HepG2 (cell line): Measurements from ENCODE around the gene KRTAP10-11. TPM values are rescaled to one million over a fixed set of nuclear protein-coding genes. Genes with fewer than 3 reads are reported as not detected.

Experiments
- ATAC-seq: fragments of 200-7000 bp; cut with Tn5 transposase; 3 replicates; pipeline ENCODE4 v1.9.1; 2020; ENCODE audit warnings: mild to moderate bottlenecking, moderate library complexity
- BruUV-seq: library from RNA; stranded (reverse); fragments of 400-500 nt; replicated peaks from 2 replicates; lab custom pipeline; 2021; lab: Mats Ljungman, UMichigan
- CTCF ChIA-PET: fragments of 300-600 bp; formaldehyde crosslinking; extraction: SDS; loops from one replicate; lab custom pipeline; 2021; ENCODE audit warnings: low total read pairs, inconsistent platforms, low intra/inter-chr PET ratio; lab: Yijun Ruan, JAX
- POLR2A ChIA-PET: fragments of 350-600 bp; sonication (Branson Sonifier 250); formaldehyde crosslinking; loops from one replicate; lab custom pipeline; 2020; ENCODE audit warnings: antibody characterized with exemption, inconsistent platforms; lab: Yijun Ruan, JAX
- DNase-seq: peaks from one replicate; pipeline ENCODE4 v3.0.0-alpha.2; 2015; ENCODE audit warnings: low spot score
- FAIRE-seq: peaks from 3 replicates; lab custom pipeline; 2011; peaks lifted over from hg19 to GRCh38; lab: Jason Lieb, UNC
- H2AFZ ChIP-seq: one replicate; pipeline ENCODE4 v1.6.1; 2011; ENCODE audit warnings: low read length, inconsistent platforms
- H3K27ac ChIP-seq: fragments of 300-600 bp; 3 replicates; pipeline ENCODE4 v1.8.0; 2011; ENCODE audit warnings: mixed run types, mild to moderate bottlenecking, mixed read lengths, low read length, inconsistent platforms; ENCODE audit not compliant: insufficient read depth; ENCODE audit errors: extremely low read length
- H3K27me3 ChIP-seq, 2 experiments: fragments of 200-600 bp in 1 of 2; 2 replicates in 1 of 2; 3 replicates in 1 of 2; pipeline versions ENCODE4 v1.6.0 to v1.8.0; 2011; ENCODE audit warnings: low read length in 2 of 2, mild to moderate bottlenecking in 2 of 2, moderate library complexity in 2 of 2, inconsistent platforms in 1 of 2; ENCODE audit not compliant: insufficient read depth in 2 of 2, control insufficient read depth in 1 of 2
- H3K36me3 ChIP-seq, 2 experiments: fragments of 200-600 bp in 1 of 2; replicated peaks in 1 of 2; 2 replicates in 1 of 2; 3 replicates in 1 of 2; pipeline versions ENCODE4 v1.5.1 to v1.8.0; 2011; ENCODE audit warnings: low read length in 2 of 2, inconsistent platforms in 1 of 2; ENCODE audit not compliant: insufficient read depth in 2 of 2, control insufficient read depth in 1 of 2
- H3K4me1 ChIP-seq: 2 replicates; pipeline ENCODE4 v1.5.1; 2012; ENCODE audit warnings: low read length, inconsistent platforms; ENCODE audit not compliant: insufficient read depth
- H3K4me2 ChIP-seq: 2 replicates; pipeline ENCODE4 v1.6.0; 2011; ENCODE audit warnings: low read depth, low read length, inconsistent platforms
- H3K4me3 ChIP-seq, 3 experiments: fragments of 200-600 bp in 1 of 3; sonication (generic), shearing (Covaris generic) in 1 of 3; replicated peaks in 1 of 3; 2 replicates each; pipeline ENCODE4 v1.5.1; 2011 to 2016; ENCODE audit warnings: low read length in 3 of 3, inconsistent platforms in 2 of 3, low read depth in 2 of 3, mild to moderate bottlenecking in 2 of 3, control low read depth in 1 of 3, mixed read lengths in 1 of 3; ENCODE audit not compliant: insufficient read depth in 1 of 3
- H3K79me2 ChIP-seq: one replicate; pipeline ENCODE4 v1.6.1; 2011; ENCODE audit warnings: low read length, inconsistent platforms; ENCODE audit not compliant: insufficient read depth
- H3K9ac ChIP-seq: 2 replicates; pipeline ENCODE4 v1.6.0; 2011; ENCODE audit warnings: mild to moderate bottlenecking, low read depth, low read length, inconsistent platforms; ENCODE audit not compliant: insufficient read depth
- H3K9me3 ChIP-seq: 2 replicates; pipeline ENCODE4 v1.5.1; 2012; ENCODE audit warnings: mild to moderate bottlenecking, low read length
- H4K20me1 ChIP-seq: 2 replicates; pipeline ENCODE4 v1.6.0; 2011; ENCODE audit warnings: inconsistent platforms, mild to moderate bottlenecking, low read length, moderate library complexity; ENCODE audit not compliant: insufficient read depth
- DNMT1 ChIP-seq: sonication (generic); formaldehyde crosslinking; IDR thresholded peaks from 2 replicates; pipeline ENCODE4 v1.5.1; 2020; ENCODE audit warnings: mild to moderate bottlenecking, missing genetic modification reagents
- HBP1 ChIP-seq: IDR thresholded peaks from 2 replicates; pipeline ENCODE4 v1.6.1; 2016; ENCODE audit warnings: low read depth, control low read depth
- MLX ChIP-seq: IDR thresholded peaks from 2 replicates; pipeline ENCODE4 v1.6.1; 2016
- RAD21 ChIP-seq: fragments of 450-650 bp; formaldehyde crosslinking; IDR thresholded peaks from 2 replicates; pipeline ENCODE4 v1.5.0; 2020; ENCODE audit warnings: mild to moderate bottlenecking
- RFXANK ChIP-seq: IDR thresholded peaks from 2 replicates; pipeline ENCODE4 v1.6.1; 2016
- SP140L ChIP-seq: sonication (generic); formaldehyde crosslinking; IDR thresholded peaks from 2 replicates; pipeline ENCODE4 v1.4.0; 2020; ENCODE audit warnings: missing genetic modification reagents, borderline replicate concordance
- YY1 ChIP-seq: IDR thresholded peaks from 2 replicates; pipeline ENCODE4 v1.6.1; 2011; ENCODE audit warnings: low read length, low read depth, moderate library complexity, mild to moderate bottlenecking; ENCODE audit not compliant: insufficient read depth, insufficient replicate concordance
- ZBTB49 ChIP-seq: sonication (generic); formaldehyde crosslinking; IDR thresholded peaks from 2 replicates; pipeline ENCODE4 v1.4.0; 2020; ENCODE audit warnings: missing genetic modification reagents, borderline replicate concordance
- ZBTB7A ChIP-seq: sonication (generic); formaldehyde crosslinking; IDR thresholded peaks from 2 replicates; pipeline ENCODE4 v1.8.0; 2022; ENCODE audit warnings: mild to moderate bottlenecking, missing genetic modification reagents
- ZNF251 ChIP-seq: sonication (generic); formaldehyde crosslinking; IDR thresholded peaks from 2 replicates; pipeline ENCODE4 v1.9.0; 2021; ENCODE audit warnings: mild to moderate bottlenecking, missing genetic modification reagents
- ZNF770 ChIP-seq: sonication (generic); formaldehyde crosslinking; IDR thresholded peaks from 2 replicates; pipeline ENCODE4 v1.5.0; 2020; ENCODE audit warnings: mild to moderate bottlenecking, missing genetic modification reagents
- ZNF800 ChIP-seq: sonication (generic); formaldehyde crosslinking; IDR thresholded peaks from 2 replicates; pipeline ENCODE4 v1.4.0; 2020; ENCODE audit warnings: missing genetic modification reagents
- WGBS: methylation state at CpG from one replicate; pipeline ENCODE4 v1.1.6; 2017; ENCODE audit warnings: low lambda C conversion rate; 5-methylcytosine and 5-hydroxymethylcytosine counted together
- in situ Hi-C: cut with HindIII; loops from 2 replicates; pipeline ENCODE4 v1.10.0; 2017; ENCODE audit warnings: low pct_unique_long_range_greater_than_20kb; ENCODE audit not compliant: extremely low pct_ligation_motif_present
- intact Hi-C: fragments of 100-400 bp; cut with micrococcal nuclease; formaldehyde crosslinking; loops from one replicate; pipeline ENCODE4 v1.10.0; 2022; ENCODE audit not compliant: unreplicated experiment
- polyA plus RNA-seq, 8 experiments: library from polyadenylated mRNA; depleted of rRNA in 3 of 8; stranded (reverse) in 7 of 8; unstranded in 1 of 8; fragments of >200 nt; fragmentation: Illumina TruSeq in 4 of 8; extraction: Trizol in 4 of 8; gene quantifications; 2 replicates each; pipeline versions ENCODE4 v1.2.1 to v1.2.3, GENCODE V29; 2011 to 2016; ENCODE audit warnings: low read depth in 4 of 8, missing spikeins in 1 of 8, mixed read lengths in 1 of 8; ENCODE audit not compliant: insufficient read depth in 1 of 8
- total RNA-seq, 5 experiments: library from RNA; depleted of rRNA; stranded (reverse); fragments of >200 nt; fragmentation: Illumina TruSeq; extraction: Trizol; gene quantifications; 2 replicates each; pipeline ENCODE4 v1.2.3, GENCODE V29; 2016; ENCODE audit warnings: low read depth in 1 of 5

Gene KRTAP10-11
- total and polyA plus RNA-seq, 2 of the 13 experiments (the other 11 are each of a cell fraction or from before 2014, with no cell fraction given), result not detected

GRCh38 chr21:44658541-44658910 lies 12.3 kb downstream of the KRTAP10-11 start:
- Histone ChIP-seq H3K27me3 (peaks cover 3 to 9% of the 10 kb centered on the region in 2 experiments; a peak in 2 of 5 replicates), H3K9ac (no peak overlapping the region), H2AFZ (no peak overlapping the region), H3K36me3 (no peaks in the 10 kb centered on the region), H3K27ac (no peak overlapping the region), H3K4me1 (peaks cover 9% of the 10 kb centered on the region; the same call in 1 of the 2 replicates), H3K79me2 (no peaks in the 10 kb centered on the region), H3K4me3 (no peak overlapping the region), H4K20me1 (no peaks in the 10 kb centered on the region), H3K4me2 (no peak overlapping the region), H3K9me3 (peaks cover 4% of the 10 kb centered on the region; the same call in 1 of the 2 replicates)
- WGBS, result 39% methylated on average over 5 of the region's 5 CpGs
- in situ Hi-C loops (no loop called here), intact Hi-C loops (no loop called here)
- CTCF ChIA-PET, result no interaction called here
- POLR2A ChIA-PET, result no interaction called here
- no peak for TF ChIP-seq HBP1 (CRISPR knock-in tag)
- TF ChIP-seq RAD21 (CRISPR knock-in tag), result no peak
- TF ChIP-seq ZBTB7A (CRISPR knock-in tag), result no peak
- TF ChIP-seq ZNF770 (CRISPR knock-in tag), result no peak
- TF ChIP-seq ZNF251 (CRISPR knock-in tag), result no peak
- TF ChIP-seq SP140L (CRISPR knock-in tag), result no peak
- no peak for TF ChIP-seq RFXANK (CRISPR knock-in tag)
- TF ChIP-seq ZBTB49, result no peak
- TF ChIP-seq DNMT1 (CRISPR knock-in tag), result no peak
- no peak for TF ChIP-seq MLX
- TF ChIP-seq ZNF800 (CRISPR knock-in tag), result no peak
- no peak for TF ChIP-seq YY1
- FAIRE-seq, result no peak
- no peak for ATAC-seq
- no TSS peak for BruUV-seq
- DNase-seq, result no peak
